Endothelial cell of umbilical vein (primary cell): ENCODE measurements around the gene NTRK2. TPM values are rescaled to one million over a fixed set of nuclear protein-coding genes. Genes with fewer than 3 reads are reported as not detected.

Experiments
- BruUV-seq: library from RNA; stranded (reverse); fragments of 400-500 nt; replicated peaks from 2 replicates; lab custom pipeline; 2021; lab: Mats Ljungman, UMichigan
- CTCF ChIA-PET: fragments of 300-600, 350-600 bp; sonication (Branson Sonifier 250); formaldehyde crosslinking; loops from one replicate; lab custom pipeline; 2021; ENCODE audit warnings: antibody characterized with exemption, inconsistent platforms; lab: Charles Lee
- POLR2A ChIA-PET: fragments of 300-600, 350-600 bp; sonication (Branson Sonifier 250); formaldehyde crosslinking; loops from one replicate; lab custom pipeline; 2021; ENCODE audit warnings: antibody characterized with exemption, inconsistent platforms; lab: Charles Lee
- DNase-seq: peaks from one replicate; pipeline ENCODE4 v3.0.0-alpha.2; 2011; ENCODE audit warnings: low read depth, low spot score
- FAIRE-seq: peaks from 2 replicates; lab custom pipeline; 2011; peaks lifted over from hg19 to GRCh38; lab: Jason Lieb, UNC
- H2AFZ ChIP-seq: 2 replicates; pipeline ENCODE4 v1.6.0; 2012; ENCODE audit warnings: low read depth, low read length, control low read depth, inconsistent platforms
- H3K27ac ChIP-seq: 2 replicates; pipeline ENCODE4 v1.5.1; 2011; ENCODE audit warnings: low read depth, mild to moderate bottlenecking, control low read depth, low read length, moderate library complexity; ENCODE audit not compliant: insufficient read depth
- H3K27me3 ChIP-seq, 2 experiments: 2 replicates each; pipeline versions ENCODE4 v1.6.0 to v1.6.1; 2011; ENCODE audit warnings: low read length in 2 of 2, mixed read lengths in 1 of 2; ENCODE audit not compliant: control insufficient read depth in 2 of 2, insufficient read depth in 2 of 2
- H3K36me3 ChIP-seq, 2 experiments: 2 replicates in 1 of 2; 3 replicates in 1 of 2; pipeline ENCODE4 v1.5.1; 2011; ENCODE audit warnings: low read length in 2 of 2, mild to moderate bottlenecking in 1 of 2, moderate library complexity in 1 of 2; ENCODE audit not compliant: control insufficient read depth in 2 of 2, insufficient read depth in 2 of 2; ENCODE audit errors: extremely low read depth in 1 of 2
- H3K4me1 ChIP-seq: 3 replicates; pipeline ENCODE4 v1.5.1; 2011; ENCODE audit warnings: mild to moderate bottlenecking, low read length; ENCODE audit not compliant: control insufficient read depth, insufficient read depth; ENCODE audit errors: extremely low read depth
- H3K4me2 ChIP-seq: 2 replicates; pipeline ENCODE4 v1.6.1; 2011; ENCODE audit warnings: low read length, control low read depth, mixed read lengths; ENCODE audit not compliant: insufficient read depth
- H3K4me3 ChIP-seq, 3 experiments: fragments of 200-600 bp in 1 of 3; sonication (generic), shearing (Covaris generic) in 1 of 3; replicated peaks in 1 of 3; 2 replicates each; pipeline ENCODE4 v1.5.1; 2011 to 2016; ENCODE audit warnings: control low read depth in 3 of 3, low read length in 3 of 3, mild to moderate bottlenecking in 2 of 3, inconsistent platforms in 1 of 3, low read depth in 1 of 3, moderate library complexity in 1 of 3; ENCODE audit not compliant: insufficient read depth in 1 of 3
- H3K79me2 ChIP-seq: 2 replicates; pipeline ENCODE4 v1.6.0; 2012; ENCODE audit warnings: low read length, inconsistent platforms; ENCODE audit not compliant: control insufficient read depth, insufficient read depth
- H3K9ac ChIP-seq: replicated peaks from 2 replicates; pipeline ENCODE3; 2011; ENCODE audit warnings: low read length, control low read depth; ENCODE audit not compliant: insufficient read depth; ENCODE audit errors: extremely low read depth
- H3K9me1 ChIP-seq: replicated peaks from 3 replicates; pipeline ENCODE4 v1.6.0; 2011; ENCODE audit warnings: mild to moderate bottlenecking, low read length; ENCODE audit not compliant: control insufficient read depth, insufficient read depth; ENCODE audit errors: extremely low read depth
- H3K9me3 ChIP-seq: replicated peaks from 2 replicates; pipeline ENCODE4 v1.5.1; 2012; ENCODE audit warnings: low read length, inconsistent platforms; ENCODE audit not compliant: control insufficient read depth, insufficient read depth
- H4K20me1 ChIP-seq: replicated peaks from 2 replicates; pipeline ENCODE3; 2011; ENCODE audit warnings: mild to moderate bottlenecking, low read length; ENCODE audit not compliant: control insufficient read depth, insufficient read depth; ENCODE audit errors: extremely low read depth
- CTCF ChIP-seq, 2 donors: IDR thresholded peaks; 1 replicate in 1 of 2; 2 replicates in 1 of 2; pipeline ENCODE4 v1.5.1; 2011; ENCODE audit warnings: low read length in 2 of 2, mild to moderate bottlenecking in 2 of 2, moderate library complexity in 2 of 2, control low read depth in 1 of 2, inconsistent platforms in 1 of 2, low read depth in 1 of 2; ENCODE audit not compliant: insufficient read depth in 1 of 2; ENCODE audit errors: extremely low read depth in 1 of 2
- EZH2 ChIP-seq: IDR thresholded peaks from 2 replicates; pipeline ENCODE4 v1.6.1; 2012; ENCODE audit warnings: borderline replicate concordance, low read depth, mild to moderate bottlenecking, moderate library complexity, low read length, inconsistent platforms; ENCODE audit not compliant: severe bottlenecking
- FOS ChIP-seq: IDR thresholded peaks from 2 replicates; pipeline ENCODE4 v1.6.1; 2011; ENCODE audit warnings: mild to moderate bottlenecking, low read length, moderate library complexity, borderline replicate concordance; ENCODE audit not compliant: insufficient read depth
- GATA2 ChIP-seq: IDR thresholded peaks from 2 replicates; pipeline ENCODE4 v1.7.0; 2011; ENCODE audit warnings: low read depth, mild to moderate bottlenecking, moderate library complexity, mixed read lengths, low read length; ENCODE audit not compliant: insufficient read length, insufficient read depth
- JUN ChIP-seq: IDR thresholded peaks from 2 replicates; pipeline ENCODE4 v1.6.1; 2011; ENCODE audit warnings: borderline replicate concordance, low read depth; ENCODE audit not compliant: insufficient read length, insufficient read depth
- MAX ChIP-seq: IDR thresholded peaks from 2 replicates; pipeline ENCODE4 v1.6.1; 2011; ENCODE audit not compliant: insufficient read depth, insufficient read length
- MYC ChIP-seq: IDR thresholded peaks from one replicate; pipeline ENCODE4 v1.6.1; 2011; ENCODE audit warnings: mild to moderate bottlenecking, low read depth, low read length
- POLR2A ChIP-seq: IDR thresholded peaks from 2 replicates; pipeline ENCODE4 v1.6.1; 2012; ENCODE audit warnings: low read depth, mild to moderate bottlenecking, control low read depth, low read length
- POLR2AphosphoS5 ChIP-seq: IDR thresholded peaks from 2 replicates; pipeline ENCODE4 v1.6.1; 2012; ENCODE audit warnings: low read depth, mild to moderate bottlenecking, control low read depth, low read length, moderate library complexity; ENCODE audit not compliant: insufficient read depth
- dilution Hi-C: fragments of 300-500 bp; cut with MboI; formaldehyde crosslinking; loops from one replicate; pipeline ENCODE4 v1.15.0; 2019; ENCODE audit warnings: low sequenced_read_pairs; ENCODE audit not compliant: extremely low pct_ligation_motif_present
- intact Hi-C: fragments of 100-400 bp; cut with micrococcal nuclease; formaldehyde crosslinking; loops from one replicate; pipeline ENCODE4 v1.10.0; 2022
- polyA plus RNA-seq, 4 experiments: library from polyadenylated mRNA; depleted of rRNA in 3 of 4; stranded (reverse) in 3 of 4; unstranded in 1 of 4; fragments of >200 nt; gene quantifications; 2 replicates each; pipeline versions ENCODE4 v1.2.1 to v1.2.3, GENCODE V29; 2011 to 2012; ENCODE audit warnings: missing spikeins in 1 of 4
- total RNA-seq: library from RNA; stranded (reverse); gene quantifications from 2 replicates; pipeline ENCODE4 v1.2.3, GENCODE V29; 2021

NTRK2 gene
- total and polyA plus RNA-seq, 2 donors (not counting 3 experiments of a cell fraction or from before 2014, with no cell fraction given) = 0.01 to 0.13 TPM

GRCh38 chr9:84999788-85000187, 330.3 kb downstream of the NTRK2 start:
- Histone ChIP-seq H3K9ac (no peak overlapping the region), H3K79me2 (no peaks in the 10 kb centered on the region), H3K4me3 (no peak overlapping the region), H2AFZ (no peak overlapping the region), H3K9me3 (no peaks in the 10 kb centered on the region), H3K4me1 (no peaks in the 10 kb centered on the region), H4K20me1 (no peaks in the 10 kb centered on the region), H3K27ac (no peak overlapping the region), H3K9me1 (no peaks in the 10 kb centered on the region), H3K36me3 (no peaks in the 10 kb centered on the region), H3K4me2 (no peak overlapping the region), H3K27me3 (no peaks in the 10 kb centered on the region)
- dilution Hi-C loops (no loop called here), intact Hi-C loops (no loop called here)
- FAIRE-seq (no peak), DNase-seq (no peak)
- ChIA-PET CTCF (no interaction called here), POLR2A (no interaction called here)
- TF ChIP-seq JUN = no peak
- no peak for TF ChIP-seq MYC
- TF ChIP-seq POLR2A = no peak
- TF ChIP-seq FOS = no peak
- no peak for TF ChIP-seq GATA2
- TF ChIP-seq POLR2AphosphoS5 = no peak
- no peak for TF ChIP-seq MAX
- TF ChIP-seq EZH2 = no peak
- no peak for TF ChIP-seq CTCF (IDR thresholded peaks at IDR 0.05; ENCODE audit: extremely low read depth in 1 of 2, insufficient read depth in 1 of 2, low read depth in 1 of 2, low read length in 2 of 2)
- no TSS peak for BruUV-seq
